Endometrial microvascular endothelial cells (primary cell): ENCODE measurements around the gene APAF1. TPM values are rescaled to one million over a fixed set of nuclear protein-coding genes. Genes with fewer than 3 reads are reported as not detected.
"Not testable (repeated sequence)": the region's sequence is repeated elsewhere in the genome, so short reads cannot be mapped to it uniquely, and the experiment has no call there.

Source experiments
- in situ Hi-C: cut with HindIII; loops from 2 replicates; pipeline ENCODE4 v1.10.0; 2017; ENCODE audit warnings: low sequenced_read_pairs, low pct_unique_long_range_greater_than_20kb; ENCODE audit errors: inconsistent ontology term
- total RNA-seq: library from RNA; depleted of rRNA; stranded (reverse); fragments of >200 nt; gene quantifications from one replicate; pipeline ENCODE4 v1.2.3, GENCODE V29; 2015; ENCODE audit errors: inconsistent ontology term

APAF1 gene
- total RNA-seq, result 13.8 TPM

GRCh38 chr12:98644712-98645571 lies at the start of gene APAF1, which contains the start of gene IKBIP:
TSS of gene APAF1 (plus strand) at chr12:98645290. CDS start at chr12:98648360, 3,070 bp downstream.
TSS of gene IKBIP (minus strand) at chr12:98644788. CDS start at chr12:98644701, 87 bp downstream.
- in situ Hi-C loops, result no loop called here

DNA sequence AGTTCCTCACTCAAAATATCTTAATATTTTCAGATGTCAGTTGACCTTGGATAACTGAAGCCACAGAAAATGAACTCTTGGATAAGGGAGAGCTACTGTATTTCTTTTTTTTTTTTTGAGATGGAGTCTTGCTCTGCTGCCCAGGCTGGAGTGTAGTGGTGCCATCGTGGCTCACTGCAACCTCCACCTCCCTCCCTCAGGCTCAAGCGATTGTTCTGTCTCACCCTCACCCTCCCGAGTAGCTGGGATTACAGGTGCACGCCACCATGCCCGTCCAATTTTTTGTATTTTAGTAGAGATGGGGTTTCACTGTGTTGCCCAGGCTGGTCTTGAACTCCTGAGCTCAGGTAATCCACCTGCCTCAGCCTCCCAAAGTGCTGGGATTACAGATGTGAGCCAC lies 47.8 kb upstream of the APAF1 start:
- in situ Hi-C loops, result not testable (repeated sequence)

GRCh38 chr12:98601924-98602323 lies 43.2 kb upstream of the APAF1 start:
- in situ Hi-C loops, result no loop called here

- in situ Hi-C loops, result no loop called here
Measured at GRCh38 chr12:98606359-98606988, 38.6 kb upstream of the APAF1 start.

- in situ Hi-C loops, result no loop called here
Measured at GRCh38 chr12:98610596-98610995, 34.5 kb upstream of the APAF1 start.

DNA sequence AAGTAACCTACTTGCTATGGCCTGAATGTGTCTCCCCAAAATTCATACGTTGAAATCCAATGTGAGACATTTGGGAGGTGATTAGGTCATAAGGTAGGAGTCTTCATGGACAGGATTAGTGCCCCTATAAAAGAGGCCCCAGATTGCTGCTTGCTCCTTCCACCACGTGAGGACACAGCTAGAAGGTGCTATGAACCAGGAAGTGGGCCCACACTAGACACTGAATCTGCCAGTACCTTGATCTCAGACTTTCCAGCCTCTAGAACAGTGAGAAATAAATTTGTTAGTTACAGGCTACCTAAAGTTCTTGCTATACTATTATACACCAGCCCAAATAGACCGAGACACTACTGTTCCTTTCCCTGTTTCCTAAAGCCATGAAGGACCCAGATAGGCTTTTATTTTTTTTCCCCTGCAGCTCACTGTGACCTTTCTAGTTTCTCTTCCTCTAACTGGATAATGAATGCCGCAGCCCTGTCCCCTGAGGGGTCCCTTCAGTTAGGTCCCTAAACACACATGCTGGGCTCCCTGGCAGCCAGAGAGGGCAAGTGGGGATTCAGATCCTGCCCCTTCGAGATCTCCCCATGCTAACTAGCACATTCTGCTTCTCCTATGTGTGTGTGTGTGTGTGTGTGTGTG lies 32.3 kb upstream of the APAF1 start:
- in situ Hi-C loops, result no loop called here

DNA sequence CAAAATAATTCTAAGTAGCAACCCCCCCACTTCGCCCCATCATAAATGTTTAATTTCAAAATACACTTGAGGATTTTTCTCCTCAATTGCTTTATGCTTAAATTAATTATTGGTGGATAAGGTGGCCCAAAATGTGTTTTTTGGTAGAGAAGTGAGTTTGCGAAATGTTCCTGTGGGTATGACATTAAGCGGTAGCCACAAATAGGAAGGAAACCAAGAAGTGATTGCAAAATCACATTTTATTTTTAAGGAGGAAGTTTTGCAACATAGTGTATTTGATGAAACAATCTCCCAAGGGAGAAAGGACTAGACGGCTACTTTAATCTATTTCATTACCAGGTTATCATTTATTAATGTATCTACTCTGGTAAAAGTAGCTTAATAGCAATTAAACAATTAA lies 26.1 kb upstream of the APAF1 start:
- in situ Hi-C loops, result no loop called here

DNA sequence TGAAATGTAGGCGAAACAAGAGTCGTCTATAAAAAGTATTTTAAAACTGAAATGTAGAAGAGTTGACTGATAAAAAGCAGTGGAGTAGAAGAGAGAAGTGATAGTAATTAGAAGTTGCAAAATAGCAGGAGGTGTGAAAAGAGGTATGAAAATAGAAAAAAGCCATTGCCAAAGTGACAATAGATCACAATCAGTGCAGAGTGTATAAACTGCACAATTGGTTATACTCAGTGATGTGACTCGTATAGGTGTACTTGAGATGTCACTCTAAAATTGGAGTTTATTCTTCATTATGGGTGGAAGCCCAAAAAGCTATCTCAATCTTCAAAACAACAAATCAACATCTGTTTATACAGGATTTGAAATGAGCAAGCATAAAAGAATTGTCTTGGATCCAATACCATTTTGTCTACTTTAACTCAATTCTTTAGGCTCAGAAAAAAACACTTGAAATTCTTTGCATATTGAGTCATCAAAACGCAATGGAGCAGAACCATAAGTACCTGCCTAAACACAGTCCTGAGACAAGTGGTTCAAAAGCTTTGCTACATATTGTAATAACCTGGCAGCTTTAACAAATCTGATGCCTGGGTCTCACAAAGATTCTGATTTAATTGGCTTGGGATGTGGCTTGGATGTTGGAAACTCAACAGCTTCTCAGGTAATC lies 9.3 kb upstream of the APAF1 start:
- in situ Hi-C loops, result no loop called here

DNA sequence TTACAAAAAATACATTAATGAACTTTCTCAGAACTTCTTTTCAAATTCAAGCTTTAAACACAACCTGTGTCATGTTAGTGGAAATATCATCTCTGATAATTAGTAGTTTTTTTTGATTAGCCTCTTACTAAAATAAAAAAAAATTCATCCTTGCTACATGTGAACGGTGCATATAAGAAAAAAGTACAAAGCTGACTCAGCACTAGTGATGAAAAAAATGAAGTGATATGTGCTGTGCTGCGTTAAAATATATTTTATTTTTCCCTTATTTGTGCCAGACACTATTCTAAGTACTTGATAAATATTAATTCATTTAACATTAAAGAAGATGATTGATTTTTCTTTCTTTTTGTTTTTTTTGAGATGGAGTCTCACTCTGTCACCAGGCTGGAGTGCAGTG lies 8.0 kb upstream of the APAF1 start:
- in situ Hi-C loops, result no loop called here

DNA sequence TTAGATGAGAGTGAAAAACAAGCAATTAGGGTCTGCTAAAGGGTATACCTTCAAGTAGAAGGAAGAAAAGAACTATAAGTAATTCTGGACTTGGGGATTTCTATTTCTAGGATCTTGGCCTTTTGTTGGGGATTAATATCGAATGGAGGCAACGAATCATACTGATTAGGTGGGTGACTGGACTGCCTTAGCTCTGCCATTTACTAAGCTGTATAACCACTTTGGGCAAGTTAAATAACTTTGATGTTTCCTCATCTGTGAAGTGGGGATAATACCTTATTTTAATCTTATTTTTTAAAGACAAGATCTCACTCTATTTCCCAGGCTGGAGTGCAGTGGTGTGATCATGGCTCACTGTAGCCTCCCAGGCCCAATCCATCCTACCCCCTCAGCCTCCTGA lies 7.1 kb upstream of the APAF1 start:
- in situ Hi-C loops, result no loop called here

DNA sequence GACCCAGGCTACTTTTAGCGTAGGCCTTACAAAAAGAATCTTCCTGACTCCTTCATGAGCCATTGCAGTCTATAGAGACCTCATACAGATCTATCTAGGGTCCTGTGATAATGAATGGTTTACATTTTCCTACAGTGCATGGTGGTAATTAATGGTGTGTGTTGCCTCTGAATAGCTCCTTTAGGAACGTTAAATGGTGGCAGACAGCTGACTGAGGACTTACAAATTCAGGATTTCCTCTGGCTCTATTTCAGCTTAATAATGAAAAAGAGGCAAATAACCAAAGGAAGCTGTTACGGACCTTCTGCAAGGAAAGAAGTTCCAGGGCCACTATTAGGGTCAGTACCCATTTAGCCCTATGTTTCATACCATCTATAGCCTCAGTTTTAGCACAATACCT lies 5.6 kb upstream of the APAF1 start:
- in situ Hi-C loops, result no loop called here

GRCh38 chr12:98642801-98643200 lies 2.3 kb upstream of the APAF1 start:
- in situ Hi-C loops, result not testable (repeated sequence)

- in situ Hi-C loops, result no loop called here
Measured at GRCh38 chr12:98644433-98644711, 718 bp upstream of the APAF1 start.

DNA sequence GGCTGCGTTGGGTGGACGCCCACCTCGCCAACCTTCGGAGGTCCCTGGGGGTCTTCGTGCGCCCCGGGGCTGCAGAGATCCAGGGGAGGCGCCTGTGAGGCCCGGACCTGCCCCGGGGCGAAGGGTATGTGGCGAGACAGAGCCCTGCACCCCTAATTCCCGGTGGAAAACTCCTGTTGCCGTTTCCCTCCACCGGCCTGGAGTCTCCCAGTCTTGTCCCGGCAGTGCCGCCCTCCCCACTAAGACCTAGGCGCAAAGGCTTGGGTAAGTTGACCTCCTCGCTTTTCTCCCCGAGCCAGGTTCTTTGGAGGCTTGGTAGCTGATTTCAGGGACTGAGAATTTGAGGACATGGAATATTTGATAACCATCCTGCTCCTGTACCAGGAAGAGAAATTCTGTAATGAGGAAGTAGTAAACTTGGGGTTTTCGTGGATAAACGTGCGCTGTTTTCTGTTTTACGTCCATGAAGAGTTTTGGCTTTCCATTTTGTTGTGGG lies 530 bp downstream of the APAF1 start:
- in situ Hi-C loops, result no loop called here

GRCh38 chr12:98646294-98647090 lies 1.4 kb downstream of the APAF1 start:
- in situ Hi-C loops, result no loop called here

DNA sequence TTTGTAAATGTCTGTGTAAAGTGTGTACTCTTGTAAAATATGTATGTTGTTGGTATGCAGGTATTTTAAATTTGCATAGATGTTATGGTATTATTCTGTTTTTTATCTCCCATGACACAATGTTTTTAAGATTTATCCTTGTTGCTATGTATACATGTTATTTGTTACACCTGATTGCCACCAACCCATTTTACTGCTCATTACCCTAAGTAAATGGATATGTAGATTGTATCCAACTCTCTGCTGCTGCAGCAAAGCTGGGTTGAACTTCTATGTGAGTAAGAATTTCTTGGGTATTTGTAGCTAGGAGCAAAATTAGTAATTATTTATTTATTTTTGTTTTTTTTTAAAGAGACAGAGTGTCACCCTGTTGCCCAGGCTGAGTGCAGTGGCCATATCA lies 6.2 kb downstream of the APAF1 start:
- in situ Hi-C loops, result no loop called here

- in situ Hi-C loops, result no loop called here
Measured at GRCh38 chr12:98653866-98654493, 8.9 kb downstream of the APAF1 start.
